ENCODE results near the gene RAD51B.

RAD51B gene

GRCh38 chr14:68154275-68154674, 334.7 kb downstream of the RAD51B start:
- DNase-seq, result no peak

GRCh38 chr14:68157971-68158371, 338.4 kb downstream of the RAD51B start:
- DNase-seq, result no peak

GRCh38 chr14:68158640-68159039, 339.1 kb downstream of the RAD51B start:
- no peak for DNase-seq

- no peak for DNase-seq
Observed at GRCh38 chr14:68159701-68160633, 340.4 kb downstream of the RAD51B start.

- no peak for DNase-seq
Observed at GRCh38 chr14:68160779-68161546, 341.4 kb downstream of the RAD51B start.

GRCh38 chr14:68162887-68163286, 343.3 kb downstream of the RAD51B start:
- no peak for DNase-seq

GRCh38 chr14:68164711-68165113, 345.1 kb downstream of the RAD51B start:
- no peak for DNase-seq

GRCh38 chr14:68165274-68165843, 345.8 kb downstream of the RAD51B start:
- DNase-seq, result no peak

GRCh38 chr14:68166731-68167382, 347.3 kb downstream of the RAD51B start:
- DNase-seq, result no peak

- no peak for DNase-seq
Observed at GRCh38 chr14:68167383-68168087, 348.0 kb downstream of the RAD51B start.

GRCh38 chr14:68168460-68169109, 349.0 kb downstream of the RAD51B start:
- no peak for DNase-seq

GRCh38 chr14:68172216-68172615, 352.6 kb downstream of the RAD51B start:
- no peak for DNase-seq

GRCh38 chr14:68172627-68173026, 353.0 kb downstream of the RAD51B start:
- no peak for DNase-seq

GRCh38 chr14:68173227-68173972, 353.8 kb downstream of the RAD51B start:
- DNase-seq, result no peak

GRCh38 chr14:68174446-68174845, 354.9 kb downstream of the RAD51B start:
- DNase-seq, result no peak

- DNase-seq, result no peak
Observed at GRCh38 chr14:68176687-68177086, 357.1 kb downstream of the RAD51B start.

- no peak for DNase-seq
Observed at GRCh38 chr14:68177728-68178127, 358.1 kb downstream of the RAD51B start.

- DNase-seq, result no peak
Observed at GRCh38 chr14:68178282-68178681, 358.7 kb downstream of the RAD51B start.

GRCh38 chr14:68181519-68182326, 362.1 kb downstream of the RAD51B start:
- DNase-seq, result no peak

- DNase-seq, result no peak
Observed at GRCh38 chr14:68182492-68182891, 362.9 kb downstream of the RAD51B start.
